BJ (cell line): ENCODE measurements around the gene MBD3L5. TPM values are rescaled to one million over a fixed set of nuclear protein-coding genes. Genes with fewer than 3 reads are reported as not detected.
"Not testable (repeated sequence)": the region's sequence is repeated elsewhere in the genome, so short reads cannot be mapped to it uniquely, and the experiment has no call there.

ENCODE experiments used
- CTCF ChIA-PET: fragments of 350-600 bp; formaldehyde crosslinking; extraction: SDS; loops from one replicate; lab custom pipeline; 2021; ENCODE audit warnings: antibody characterized with exemption, inconsistent platforms; lab: Yijun Ruan, JAX
- POLR2A ChIA-PET: fragments of 300-600 bp; sonication (Branson Sonifier 250); formaldehyde crosslinking; extraction: SDS; loops from one replicate; lab custom pipeline; 2021; ENCODE audit warnings: antibody characterized with exemption; lab: Charles Lee
- DNase-seq: peaks from one replicate; pipeline ENCODE4 v3.0.0-alpha.2; 2011; ENCODE audit warnings: low read depth
- H3K27me3 ChIP-seq: 2 replicates; pipeline ENCODE4 v1.6.0; 2011; ENCODE audit warnings: low read length; ENCODE audit not compliant: control insufficient read depth, insufficient read depth
- H3K36me3 ChIP-seq: 2 replicates; pipeline ENCODE4 v1.5.1; 2011; ENCODE audit warnings: low read length; ENCODE audit not compliant: control insufficient read depth, insufficient read depth
- H3K4me3 ChIP-seq: 2 replicates; pipeline ENCODE4 v1.5.1; 2011; ENCODE audit warnings: low read depth, mild to moderate bottlenecking, control low read depth, low read length
- CTCF ChIP-seq: IDR thresholded peaks from 2 replicates; pipeline ENCODE4 v1.5.1; 2011; ENCODE audit warnings: low read depth, mild to moderate bottlenecking, control low read depth, inconsistent platforms, low read length, moderate library complexity; ENCODE audit not compliant: insufficient read depth
- polyA plus RNA-seq: library from polyadenylated mRNA; depleted of rRNA; stranded (reverse); fragments of >200 nt; gene quantifications from 2 replicates; pipeline ENCODE4 v1.2.3, GENCODE V29; 2011

Gene MBD3L5
- polyA plus RNA-seq, 1 experiment, result not detected

GRCh38 chr19:7063764-7064418, 33.5 kb downstream of the MBD3L5 start:
- ChIA-PET POLR2A (no interaction called here), CTCF (no interaction called here)
- Histone ChIP-seq H3K27me3 (no peaks in the 10 kb centered on the region), H3K4me3 (no peak overlapping the region), H3K36me3 (no peaks in the 10 kb centered on the region)
- no peak for TF ChIP-seq CTCF
- DNase-seq, result no peak

DNA sequence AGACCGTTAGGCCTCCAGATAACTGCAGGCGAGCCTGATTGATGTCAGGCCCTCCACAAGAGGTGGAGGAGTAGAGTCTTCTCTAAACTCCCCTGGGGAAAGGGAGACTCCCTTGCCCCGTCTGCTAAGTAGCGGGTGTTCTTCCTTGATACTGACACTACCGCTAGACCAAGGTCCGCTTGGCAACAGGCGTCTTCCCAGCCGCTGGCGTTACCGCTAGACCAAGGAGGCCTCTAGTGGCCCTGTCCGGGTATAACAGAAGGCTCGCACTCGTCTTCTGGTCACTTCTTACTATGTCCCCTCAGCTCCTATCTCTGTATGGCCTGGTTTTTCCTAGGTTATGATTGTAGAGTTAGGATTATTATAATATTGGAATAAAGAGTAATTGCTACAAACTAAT, 36.7 kb downstream of the MBD3L5 start:
- peak; percentile 26; the same call in 1 of the 2 replicates for TF ChIP-seq CTCF
- H3K36me3 ChIP-seq, DNase-seq, H3K4me3 ChIP-seq, H3K27me3 ChIP-seq, POLR2A ChIA-PET: not testable (repeated sequence)
- CTCF ChIA-PET, result interaction anchor here (1.6 kb wide), 1 partner anchor 203 kb away, joined by 3 read pairs; no protein-coding TSS in a partner anchor

DNA sequence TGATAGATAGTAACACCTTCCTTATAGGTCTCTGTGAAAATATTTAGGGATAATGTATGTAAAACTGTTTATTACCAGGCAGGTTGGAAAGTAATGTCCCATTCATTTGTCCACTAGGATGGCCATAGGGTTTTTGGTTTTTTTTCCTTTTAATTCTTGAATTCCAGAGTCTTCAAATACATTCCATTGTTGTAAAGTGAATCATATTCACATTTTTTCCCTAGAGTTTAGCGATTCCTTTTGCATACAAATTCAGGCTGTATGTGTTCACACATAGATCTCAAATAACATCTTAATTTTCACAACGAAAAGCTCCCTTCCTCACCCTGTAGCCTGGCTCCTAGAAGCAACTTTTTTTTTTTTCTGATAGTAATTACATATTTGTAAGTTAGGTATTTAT, 37.3 kb downstream of the MBD3L5 start:
- no peak for DNase-seq
- ChIA-PET POLR2A (no interaction called here), CTCF (interaction anchor here (1.6 kb wide), 1 partner anchor 204 kb away, joined by 3 read pairs; no protein-coding TSS in a partner anchor)
- Histone ChIP-seq H3K27me3 (no peaks in the 10 kb centered on the region), H3K36me3 (peaks cover 7% of the 10 kb centered on the region), H3K4me3 (no peak overlapping the region)
- TF ChIP-seq CTCF, result no peak

- Histone ChIP-seq H3K27me3 (no peaks in the 10 kb centered on the region), H3K36me3 (peaks cover 10% of the 10 kb centered on the region), H3K4me3 (no peak overlapping the region)
- CTCF ChIA-PET, result interaction anchor here (1.6 kb wide), 1 partner anchor 205 kb away, joined by 3 read pairs; no protein-coding TSS in a partner anchor
- TF ChIP-seq CTCF, result no peak
- no peak for DNase-seq
- POLR2A ChIA-PET, result interaction anchor here (0.7 kb wide), 1 partner anchor 31 kb away, joined by 3 read pairs; no protein-coding TSS in a partner anchor
Observed at GRCh38 chr19:7068599-7068998, 38.2 kb downstream of the MBD3L5 start.

DNA sequence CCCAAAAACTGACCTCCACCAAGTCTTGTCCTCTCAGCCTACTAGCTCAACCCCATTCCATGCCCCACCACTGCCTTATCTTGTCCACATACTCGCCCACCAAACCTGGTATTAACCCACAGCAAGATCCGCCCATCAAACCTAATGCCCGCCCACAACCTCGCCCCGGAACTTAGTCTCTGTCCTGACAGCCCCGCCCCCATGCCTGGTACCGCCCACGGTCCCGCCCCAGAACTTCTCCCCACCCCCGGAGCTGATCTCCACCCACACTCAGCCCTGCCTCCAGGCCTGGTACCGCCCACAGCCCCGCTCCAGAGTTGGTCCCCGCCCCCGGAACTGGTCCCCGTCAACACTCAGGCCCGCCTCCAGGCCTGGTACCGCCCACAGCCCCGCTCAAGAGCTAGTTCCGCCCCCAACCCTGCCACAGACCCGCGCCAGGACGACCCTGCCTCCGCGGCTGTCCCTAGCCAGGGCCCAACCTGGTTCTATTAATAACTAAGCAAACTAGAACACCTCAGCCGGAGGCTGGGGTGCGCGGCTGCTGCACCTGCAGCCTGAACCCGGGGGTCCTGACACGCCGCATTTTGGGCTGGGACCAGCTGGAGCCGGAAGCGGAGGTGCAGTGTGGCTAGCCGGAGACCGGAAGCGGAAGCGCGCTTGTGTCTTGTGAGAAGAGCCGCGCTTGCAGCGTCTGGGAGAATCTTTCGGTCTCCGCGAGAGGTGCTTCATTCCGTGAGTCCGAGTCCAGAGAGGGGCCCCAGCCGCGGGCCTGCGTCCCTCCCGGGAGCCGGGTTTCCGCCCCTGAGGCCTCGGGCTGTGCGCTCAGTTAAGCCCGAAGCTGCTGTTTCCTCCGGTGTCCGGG, 38.9 kb downstream of the MBD3L5 start, which contains the start of gene ZNF557:
TSS of gene ZNF557 (plus strand) at position 662 of the 862 bp plus-strand sequence. CDS start 5,372 bp downstream, outside the sequence.
- Histone ChIP-seq H3K36me3 (peaks cover 11% of the 10 kb centered on the region), H3K4me3 (peak within 1 kb of the TSS; percentile 86), H3K27me3 (no peaks in the 10 kb centered on the region)
- POLR2A ChIA-PET, result interaction anchor here (0.6 to 1.0 kb wide), 3 partner anchors 23 to 328 kb away, joined by 3 to 4 read pairs (median 4); no protein-coding TSS in a partner anchor
- no peak for TF ChIP-seq CTCF
- peak; percentile 78 for DNase-seq
- CTCF ChIA-PET, result interaction anchor here (1.0 kb wide), 1 partner anchor 12 kb away, joined by 4 read pairs; no protein-coding TSS in a partner anchor
